Body of pancreas (tissue), 4 donors: ENCODE results near the gene HSF4.
A peak's percentile ranks its signal among the peaks of the same experiment; 100 is the strongest.

Source experiments
- CTCF ChIP-seq, 7 experiments: fragments of 450-650 bp in 4 of 7; fragments of 200-600 bp in 3 of 7; sonication (generic) in 3 of 7; IDR thresholded peaks; one replicate each; pipeline ENCODE4 v1.5.1; 2016 to 2019; ENCODE audit warnings: antibody characterized with exemption in 7 of 7
- POLR2A ChIP-seq, 3 donors: fragments of 450-650 bp; IDR thresholded peaks; one replicate each; pipeline ENCODE4 v1.6.1; 2016; ENCODE audit warnings: antibody characterized with exemption in 3 of 3, mild to moderate bottlenecking in 2 of 3

DNA sequence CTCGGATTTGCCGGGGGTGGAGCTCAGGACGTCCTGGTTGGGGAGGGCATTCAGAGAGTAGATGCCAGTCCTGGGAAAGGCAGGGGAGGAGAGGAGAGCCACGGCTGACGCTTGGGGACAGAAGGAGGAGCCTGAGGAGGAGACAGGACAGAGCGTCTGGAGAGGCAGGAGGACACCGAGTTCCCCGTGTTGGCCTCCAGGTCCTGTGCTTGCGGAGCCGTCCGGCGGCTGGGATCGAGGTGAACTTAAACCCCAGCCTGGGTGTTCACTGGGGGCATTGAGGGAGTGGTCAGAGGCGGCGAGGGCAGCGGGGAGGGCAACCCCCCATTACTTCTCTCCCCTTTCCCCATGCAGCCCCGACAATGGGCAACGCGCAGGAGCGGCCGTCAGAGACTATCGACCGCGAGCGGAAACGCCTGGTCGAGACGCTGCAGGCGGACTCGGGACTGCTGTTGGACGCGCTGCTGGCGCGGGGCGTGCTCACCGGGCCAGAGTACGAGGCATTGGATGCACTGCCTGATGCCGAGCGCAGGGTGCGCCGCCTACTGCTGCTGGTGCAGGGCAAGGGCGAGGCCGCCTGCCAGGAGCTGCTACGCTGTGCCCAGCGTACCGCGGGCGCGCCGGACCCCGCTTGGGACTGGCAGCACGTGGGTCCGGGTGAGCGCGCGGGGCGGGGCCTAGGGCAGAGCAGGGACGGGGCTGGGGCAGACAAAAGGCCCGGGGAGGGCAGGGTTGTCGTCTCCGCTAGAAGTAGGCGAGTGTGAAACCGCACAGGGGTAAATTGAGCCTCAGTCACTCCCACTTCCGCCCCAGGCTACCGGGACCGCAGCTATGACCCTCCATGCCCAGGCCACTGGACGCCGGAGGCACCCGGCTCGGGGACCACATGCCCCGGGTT lies 9.5 kb downstream of the HSF4 start:
- TF ChIP-seq CTCF (IDR thresholded peaks at IDR 0.05): peak in 6 of 7 experiments; percentile 11 to 55 (median 43)
- peak; percentile 71 to 86 (median 79) for TF ChIP-seq POLR2A (IDR thresholded peaks at IDR 0.05)
